ENCODE measurements around the gene SPECC1. TPM values are rescaled to one million over a fixed set of nuclear protein-coding genes. Genes with fewer than 3 reads are reported as not detected.
A peak's percentile ranks its signal among the peaks of the same experiment; 100 is the strongest.

SPECC1 gene
- total and polyA plus RNA-seq, 2 experiments from 2014 or later = 1.3 to 1.5 TPM

- H4K20me1 ChIP-seq (ENCODE audit: insufficient read depth) = no peaks in the 10 kb centered on the region
- in situ Hi-C loops (cut with MboI) = loop anchor here (5.0 to 25.0 kb wide), 2 partner anchors 51 to 216 kb away; partner anchors contain the start of gene AKAP10
- H3F3A ChIP-seq (ENCODE audit: insufficient read depth) = peaks cover 13% of the 10 kb centered on the region
- no peaks in the 10 kb centered on the region for H3K9me2 ChIP-seq (ENCODE audit: insufficient read depth)
- WGBS, 2 experiments (ENCODE audit: low coverage in 1 of 2, low lambda C conversion rate in 2 of 2, missing lambda C conversion rate in 2 of 2) = 93 to 100% methylated on average over 2 of the region's 2 CpGs
- no peak overlapping the region for H2AFZ ChIP-seq
- no peaks in the 10 kb centered on the region for H3K79me2 ChIP-seq (ENCODE audit: insufficient read depth)
- no peaks in the 10 kb centered on the region for H3K9me3 ChIP-seq (ENCODE audit: low read depth)
- no peak overlapping the region for H3K27ac ChIP-seq
- peak; percentile 39 for DNase-seq
- H3K4me3 ChIP-seq = no peak overlapping the region
- no peak for TF ChIP-seq EZH2phosphoT487 (IDR thresholded peaks at IDR 0.05; ENCODE audit: insufficient read depth, low read depth)
- TF ChIP-seq EZH2 (IDR thresholded peaks at IDR 0.05; ENCODE audit: insufficient read depth, poor library complexity, severe bottlenecking) = no peak
- H3K36me3 ChIP-seq (ENCODE audit: low read depth) = no peaks in the 10 kb centered on the region
- no peak overlapping the region for H3K4me2 ChIP-seq (ENCODE audit: unreplicated experiment)
- peaks cover 3% of the 10 kb centered on the region; the same call in 1 of the 2 replicates for H3K27me3 ChIP-seq (replicated peaks; ENCODE audit: insufficient read depth)
- no peak overlapping the region for H3K9ac ChIP-seq
- H3K4me1 ChIP-seq (ENCODE audit: insufficient read depth) = peaks cover 31% of the 10 kb centered on the region
Measured at GRCh38 chr17:20203018-20203417, 193.9 kb downstream of the SPECC1 start.

GRCh38 chr17:20203761-20204263 lies 194.7 kb downstream of the SPECC1 start:
- TF ChIP-seq EZH2 (IDR thresholded peaks at IDR 0.05; ENCODE audit: insufficient read depth, poor library complexity, severe bottlenecking) (no peak), EZH2phosphoT487 (IDR thresholded peaks at IDR 0.05; ENCODE audit: insufficient read depth, low read depth) (no peak)
- peak; percentile 28 for DNase-seq

DNA sequence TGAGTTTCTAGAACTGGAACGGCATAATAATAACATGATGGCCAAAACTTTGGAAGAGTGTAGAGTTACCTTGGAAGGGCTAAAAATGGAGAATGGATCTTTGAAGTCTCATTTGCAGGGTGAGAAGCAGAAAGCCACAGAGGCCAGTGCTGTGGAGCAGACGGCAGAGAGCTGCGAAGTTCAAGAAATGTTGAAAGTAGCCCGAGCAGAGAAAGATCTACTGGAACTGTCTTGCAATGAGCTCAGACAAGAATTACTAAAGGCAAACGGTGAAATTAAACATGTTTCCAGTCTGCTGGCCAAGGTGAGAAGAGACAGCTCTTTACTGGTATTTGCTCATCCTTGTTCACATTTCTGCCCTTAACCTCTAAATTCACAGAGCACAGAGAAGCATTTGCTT lies 196.4 kb downstream of the SPECC1 start:
- Histone ChIP-seq H3K36me3 (ENCODE audit: low read depth) (no peaks in the 10 kb centered on the region), H3K9ac (no peak overlapping the region), H2AFZ (no peak overlapping the region), H3K9me2 (ENCODE audit: insufficient read depth) (no peaks in the 10 kb centered on the region), H3K27ac (no peak overlapping the region), H4K20me1 (ENCODE audit: insufficient read depth) (no peaks in the 10 kb centered on the region), H3K4me3 (no peak overlapping the region), H3K4me2 (ENCODE audit: unreplicated experiment) (peak overlapping the region; percentile 54), H3K27me3 (replicated peaks; ENCODE audit: insufficient read depth) (peaks cover 3% of the 10 kb centered on the region; the same call in 1 of the 2 replicates), H3F3A (ENCODE audit: insufficient read depth) (peaks cover 13% of the 10 kb centered on the region), H3K4me1 (ENCODE audit: insufficient read depth) (peaks cover 31% of the 10 kb centered on the region), H3K9me3 (ENCODE audit: low read depth) (no peaks in the 10 kb centered on the region), H3K79me2 (ENCODE audit: insufficient read depth) (no peaks in the 10 kb centered on the region)
- no peak for TF ChIP-seq EZH2 (IDR thresholded peaks at IDR 0.05; ENCODE audit: insufficient read depth, poor library complexity, severe bottlenecking)
- in situ Hi-C loops (cut with MboI) = loop anchor here (25.0 kb wide), 1 partner anchor 218 kb away; the partner anchor contains the start of gene AKAP10
- no peak for DNase-seq
- 36 to 46% methylated on average over 5 of the region's 5 CpGs for WGBS, 2 experiments (ENCODE audit: low coverage in 1 of 2, low lambda C conversion rate in 2 of 2, missing lambda C conversion rate in 2 of 2)

More at GRCh38 chr17:20203761-20204263, 194.7 kb downstream of the SPECC1 start:
- 94 to 100% methylated on average over 3 of the region's 3 CpGs for WGBS, 2 experiments (ENCODE audit: low coverage in 1 of 2, low lambda C conversion rate in 2 of 2, missing lambda C conversion rate in 2 of 2)
- Histone ChIP-seq H2AFZ (no peak overlapping the region), H3K4me2 (ENCODE audit: unreplicated experiment) (no peak overlapping the region), H3K27me3 (replicated peaks; ENCODE audit: insufficient read depth) (peaks cover 3% of the 10 kb centered on the region; the same call in 1 of the 2 replicates), H3K27ac (no peak overlapping the region), H3K36me3 (ENCODE audit: low read depth) (no peaks in the 10 kb centered on the region), H3K9ac (no peak overlapping the region), H3F3A (ENCODE audit: insufficient read depth) (peaks cover 13% of the 10 kb centered on the region), H3K9me3 (ENCODE audit: low read depth) (no peaks in the 10 kb centered on the region), H4K20me1 (ENCODE audit: insufficient read depth) (no peaks in the 10 kb centered on the region), H3K79me2 (ENCODE audit: insufficient read depth) (no peaks in the 10 kb centered on the region), H3K4me1 (ENCODE audit: insufficient read depth) (peaks cover 31% of the 10 kb centered on the region), H3K9me2 (ENCODE audit: insufficient read depth) (no peaks in the 10 kb centered on the region), H3K4me3 (no peak overlapping the region)
- in situ Hi-C loops (cut with MboI) = loop anchor here (5.0 to 25.0 kb wide), 2 partner anchors 52 to 217 kb away; partner anchors contain the start of gene AKAP10

DNA sequence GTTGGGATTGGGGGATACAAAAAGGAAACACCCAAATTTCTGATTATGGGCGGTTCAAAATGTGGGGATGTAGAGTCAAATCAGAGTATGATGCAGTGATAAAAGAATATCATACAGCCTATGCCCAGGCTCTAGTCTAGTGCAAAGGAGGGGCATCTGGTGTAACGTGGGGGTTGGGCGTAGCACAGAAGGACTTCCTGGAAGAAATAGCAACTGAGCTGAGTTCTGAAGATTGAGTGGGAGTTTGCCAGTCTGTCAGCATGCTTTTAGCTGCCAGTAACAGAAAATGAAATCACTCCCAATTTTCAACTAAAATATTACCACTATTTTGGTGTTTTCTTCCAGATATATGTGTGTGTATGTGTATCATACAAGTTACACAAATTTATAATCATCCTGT lies 196.9 kb downstream of the SPECC1 start:
- peak overlapping the region; percentile 1; the same call in 1 of the 2 replicates for H3K4me3 ChIP-seq
- no peaks in the 10 kb centered on the region for H3K36me3 ChIP-seq (ENCODE audit: low read depth)
- peaks cover 3% of the 10 kb centered on the region; the same call in 1 of the 2 replicates for H3K27me3 ChIP-seq (replicated peaks; ENCODE audit: insufficient read depth)
- H3F3A ChIP-seq (ENCODE audit: insufficient read depth) = peaks cover 13% of the 10 kb centered on the region
- H2AFZ ChIP-seq = no peak overlapping the region
- no peaks in the 10 kb centered on the region for H3K79me2 ChIP-seq (ENCODE audit: insufficient read depth)
- peak overlapping the region; percentile 54 for H3K4me2 ChIP-seq (ENCODE audit: unreplicated experiment)
- no peak overlapping the region for H3K9ac ChIP-seq
- DNase-seq = peak; percentile 43
- 30 to 35% methylated on average over 3 of the region's 3 CpGs for WGBS, 2 experiments (ENCODE audit: low coverage in 1 of 2, low lambda C conversion rate in 2 of 2, missing lambda C conversion rate in 2 of 2)
- H3K27ac ChIP-seq = no peak overlapping the region
- no peaks in the 10 kb centered on the region for H3K9me2 ChIP-seq (ENCODE audit: insufficient read depth)
- no peaks in the 10 kb centered on the region for H3K9me3 ChIP-seq (ENCODE audit: low read depth)
- TF ChIP-seq EZH2phosphoT487 (IDR thresholded peaks at IDR 0.05; ENCODE audit: insufficient read depth, low read depth) = no peak
- TF ChIP-seq EZH2 (IDR thresholded peaks at IDR 0.05; ENCODE audit: insufficient read depth, poor library complexity, severe bottlenecking) = no peak
- H3K4me1 ChIP-seq (ENCODE audit: insufficient read depth) = peaks cover 31% of the 10 kb centered on the region
- H4K20me1 ChIP-seq (ENCODE audit: insufficient read depth) = no peaks in the 10 kb centered on the region
- in situ Hi-C loops (cut with MboI) = loop anchor here (25.0 kb wide), 1 partner anchor 219 kb away; the partner anchor contains the start of gene AKAP10

All from GM23248 (cell line).